HTR-8/SVneo (cell line): ENCODE measurements around the gene TSPO2.
A peak's percentile ranks its signal among the peaks of the same experiment; 100 is the strongest.
"Not testable (repeated sequence)": the region's sequence is repeated elsewhere in the genome, so short reads cannot be mapped to it uniquely, and the experiment has no call there.

Experiments used
- DNase-seq: peaks from one replicate; pipeline ENCODE4 v3.0.0; 2011; ENCODE audit warnings: low spot score, mixed read lengths; ENCODE audit not compliant: insufficient read length
- FAIRE-seq: peaks from 2 replicates; lab custom pipeline; 2011; peaks lifted over from hg19 to GRCh38; lab: Jason Lieb, UNC

Gene TSPO2, protein sequence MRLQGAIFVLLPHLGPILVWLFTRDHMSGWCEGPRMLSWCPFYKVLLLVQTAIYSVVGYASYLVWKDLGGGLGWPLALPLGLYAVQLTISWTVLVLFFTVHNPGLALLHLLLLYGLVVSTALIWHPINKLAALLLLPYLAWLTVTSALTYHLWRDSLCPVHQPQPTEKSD

DNA sequence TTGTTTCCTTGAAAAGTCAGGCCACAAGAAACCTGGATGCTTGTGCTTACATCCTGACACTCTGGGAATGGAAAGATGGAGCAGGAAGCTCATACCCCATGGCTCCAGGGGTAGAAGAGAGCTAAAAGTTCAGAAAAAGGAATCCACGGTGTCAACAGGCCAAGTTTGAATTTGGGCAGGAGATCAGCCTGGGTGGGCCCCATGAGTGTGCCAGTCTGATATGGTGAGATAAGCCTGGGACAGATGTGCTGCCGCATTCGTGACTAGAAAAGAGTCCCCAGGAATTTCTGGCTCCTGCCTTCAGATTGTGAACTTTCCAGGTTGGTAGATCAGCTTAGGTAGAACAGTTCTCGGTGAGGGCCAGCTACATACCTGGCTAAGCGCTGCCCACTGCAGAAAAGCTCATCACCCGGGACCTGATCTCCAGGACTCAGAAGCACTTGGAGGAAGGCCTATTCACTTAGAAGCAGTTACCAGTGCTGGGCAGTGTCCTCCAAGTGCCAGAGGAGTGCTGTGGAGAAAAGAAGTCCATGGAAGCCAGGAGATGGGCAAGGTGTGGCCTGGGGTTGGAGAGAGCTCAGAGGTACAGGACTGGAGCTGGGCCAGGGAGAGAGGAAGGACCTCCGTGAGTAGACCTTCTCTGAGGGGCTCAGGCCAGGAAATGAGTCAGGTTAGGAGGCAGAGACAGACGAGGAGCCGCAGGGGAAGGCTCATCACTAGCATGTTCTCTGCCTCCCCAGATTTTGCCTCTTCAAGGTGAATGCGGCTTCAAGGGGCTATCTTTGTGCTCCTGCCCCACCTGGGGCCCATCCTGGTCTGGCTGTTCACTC is at the start of gene TSPO2:
TSPO2 (plus strand) TSS at position 242 of the 830 bp plus-strand sequence; CDS start at position 761, 519 bp downstream.
- FAIRE-seq: no peak

DNA sequence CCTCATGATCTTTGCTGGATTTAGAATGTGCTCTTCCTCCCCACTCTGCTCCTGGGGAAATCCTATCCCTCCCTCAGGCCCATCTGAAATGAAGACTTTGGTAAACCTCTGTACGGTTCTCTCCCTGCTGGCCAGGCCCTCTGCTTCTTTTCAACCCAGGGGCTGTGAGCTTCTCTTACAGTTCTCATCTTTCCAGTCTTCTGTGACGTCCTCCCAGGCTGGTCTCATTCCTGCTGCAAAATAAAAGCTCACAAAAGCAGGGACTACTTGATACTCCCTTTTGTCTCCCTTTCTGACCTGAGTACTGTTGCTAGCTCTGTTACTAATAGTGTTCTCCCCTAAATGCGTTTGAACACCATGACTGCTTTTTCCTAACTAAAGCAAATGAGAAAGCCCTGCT is 49.5 kb upstream of the TSPO2 start:
- FAIRE-seq: no peak
- DNase-seq: no peak

More for the DNA sequence above, at the start of gene TSPO2:
- no peak for DNase-seq

DNA sequence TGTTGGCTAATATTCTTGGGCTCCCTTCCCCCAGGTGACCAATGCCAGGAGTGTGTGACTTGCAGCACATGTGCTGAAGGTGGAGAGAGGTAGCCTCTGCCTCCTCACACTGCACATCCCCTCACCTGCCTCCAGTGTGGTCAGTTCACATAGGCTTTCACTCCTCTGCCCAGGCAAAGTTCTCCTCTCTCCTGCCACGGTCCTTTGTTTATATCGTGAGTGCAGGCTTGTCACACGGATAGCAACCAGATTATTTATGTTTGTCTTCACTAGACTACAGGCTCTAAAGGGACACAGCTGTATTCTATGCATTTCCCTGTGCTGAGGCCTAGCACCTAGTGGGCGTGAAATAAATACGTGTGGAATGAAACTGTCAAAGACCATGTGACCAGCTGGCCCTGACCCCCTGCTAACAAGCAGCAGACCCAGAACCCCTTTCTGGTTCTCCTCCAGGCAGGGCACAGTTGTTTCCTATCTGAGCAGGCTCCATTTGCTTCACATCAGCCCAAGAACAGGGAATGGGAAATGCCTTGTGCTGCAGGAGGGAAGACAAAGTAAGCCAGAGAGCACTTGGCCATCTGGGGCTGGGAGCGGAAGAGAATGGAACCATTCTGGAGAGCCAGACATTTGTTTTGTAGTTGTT is 45.6 kb upstream of the TSPO2 start:
- peak; percentile 40 for FAIRE-seq
- no peak for DNase-seq

DNA sequence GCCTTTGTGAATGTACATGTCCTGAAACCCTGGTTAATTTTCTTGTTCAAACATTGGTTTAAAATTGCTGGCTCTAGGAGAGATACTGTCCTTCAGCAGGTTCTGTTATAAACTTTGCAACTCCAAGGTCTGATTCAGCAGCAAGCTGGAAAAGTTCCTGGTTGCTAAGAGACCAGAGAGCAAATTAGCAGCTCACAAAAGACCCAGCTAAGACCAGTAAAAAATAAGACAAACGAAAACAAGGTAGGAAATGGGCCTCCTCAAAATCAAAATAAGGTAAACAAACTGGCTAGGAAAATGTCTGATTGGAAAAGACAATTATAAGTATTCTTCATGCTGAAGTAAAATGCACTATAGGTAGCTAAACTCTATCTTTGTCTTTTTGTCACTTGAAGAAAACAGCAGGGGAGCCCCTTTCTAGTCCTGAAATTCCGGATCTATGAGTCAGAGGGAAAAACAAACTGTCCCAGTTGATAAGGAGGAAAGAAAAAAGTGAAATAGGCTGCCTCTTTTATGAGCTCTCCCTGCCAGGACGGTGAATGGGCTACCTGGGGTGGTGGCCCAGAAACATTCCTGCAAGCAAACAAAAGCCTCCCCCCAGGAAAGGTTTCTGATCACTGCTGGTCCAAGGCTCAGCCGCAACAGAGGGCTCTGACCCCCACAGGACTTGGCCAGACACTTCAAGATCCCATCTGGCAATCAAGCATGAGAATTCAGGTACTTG is 44.9 kb upstream of the TSPO2 start:
- no peak for FAIRE-seq
- DNase-seq: peak; percentile 34

DNA sequence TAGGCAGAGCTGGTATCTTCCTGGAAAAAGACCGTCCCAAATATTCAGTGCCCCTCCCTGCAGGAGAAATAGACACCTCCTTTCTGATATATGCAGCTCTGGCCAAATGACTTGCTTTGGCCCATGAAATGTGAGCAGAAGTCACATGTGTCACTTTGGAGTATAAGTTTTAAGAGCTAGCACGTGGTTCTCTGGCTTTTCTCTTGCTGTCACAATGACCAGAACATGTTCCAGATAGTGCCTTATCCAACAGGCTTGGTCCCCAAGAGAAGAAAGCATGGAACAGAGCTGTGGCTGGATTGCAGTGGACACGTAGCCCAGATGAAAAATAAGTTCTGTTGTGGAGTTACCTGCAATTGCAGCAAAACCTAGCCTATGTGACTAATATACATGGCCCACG is 43.6 kb upstream of the TSPO2 start:
- no peak for DNase-seq
- FAIRE-seq: no peak

DNA sequence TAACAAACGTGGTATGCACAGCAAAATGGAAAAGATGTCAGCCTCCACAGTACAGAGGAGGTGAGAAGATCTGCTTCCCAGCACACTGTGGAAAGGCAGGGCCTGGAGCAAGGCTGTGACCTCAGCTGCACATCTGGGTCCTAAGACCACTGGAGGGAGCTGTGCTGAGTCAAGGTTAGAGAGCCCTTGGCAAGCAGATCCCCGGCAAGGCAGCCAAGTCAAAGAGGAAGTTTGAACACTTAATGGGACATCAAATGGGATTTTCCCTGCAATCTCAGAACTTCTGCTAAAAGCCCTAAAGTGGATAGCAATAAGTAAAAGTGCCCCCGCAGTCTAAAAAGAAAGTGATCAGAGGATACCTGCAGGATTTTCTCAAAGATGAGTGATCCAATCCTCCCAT is 42.7 kb upstream of the TSPO2 start:
- peak; percentile 64 for DNase-seq
- FAIRE-seq: no peak

DNA sequence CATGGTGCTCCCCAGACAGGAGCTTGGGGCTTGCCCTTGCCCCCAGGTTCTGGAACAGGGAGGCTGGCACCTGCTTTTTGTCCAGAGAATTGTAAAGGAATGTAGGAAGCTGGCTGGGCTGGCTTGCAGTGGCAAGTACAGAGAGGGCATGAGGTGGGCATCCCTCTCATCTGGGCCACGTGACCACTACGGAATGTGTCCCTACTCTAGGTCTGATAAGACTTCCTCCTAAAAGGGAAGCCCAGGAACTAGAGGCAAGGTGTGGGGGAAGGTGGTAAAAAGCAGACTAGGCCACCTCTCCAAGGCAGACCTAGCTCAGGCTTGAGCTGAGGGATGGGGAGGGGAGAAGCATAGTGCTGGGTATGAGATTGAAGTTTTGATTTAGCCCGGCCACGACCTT is 42.0 kb upstream of the TSPO2 start:
- FAIRE-seq (no peak), DNase-seq (no peak)

DNA sequence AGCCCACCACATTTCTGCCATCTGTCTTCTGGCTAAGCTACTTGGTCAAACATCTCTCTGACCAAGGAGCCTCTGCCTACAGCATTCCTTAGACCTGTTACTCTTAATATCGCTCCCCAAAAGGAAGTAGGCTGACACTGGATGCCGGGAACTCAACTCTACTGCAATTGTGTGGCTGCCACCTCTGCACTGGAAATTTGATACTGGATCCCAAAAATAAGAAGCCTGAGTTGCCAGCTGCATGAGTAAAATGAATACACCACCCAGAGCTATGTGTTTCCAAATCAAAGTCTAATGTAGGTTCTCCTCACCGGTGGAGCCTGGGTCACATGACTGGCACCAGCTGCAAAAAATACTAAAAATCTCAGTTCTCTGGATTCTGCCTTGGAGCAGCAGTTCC is 40.1 kb upstream of the TSPO2 start:
- DNase-seq (no peak), FAIRE-seq (no peak)

DNA sequence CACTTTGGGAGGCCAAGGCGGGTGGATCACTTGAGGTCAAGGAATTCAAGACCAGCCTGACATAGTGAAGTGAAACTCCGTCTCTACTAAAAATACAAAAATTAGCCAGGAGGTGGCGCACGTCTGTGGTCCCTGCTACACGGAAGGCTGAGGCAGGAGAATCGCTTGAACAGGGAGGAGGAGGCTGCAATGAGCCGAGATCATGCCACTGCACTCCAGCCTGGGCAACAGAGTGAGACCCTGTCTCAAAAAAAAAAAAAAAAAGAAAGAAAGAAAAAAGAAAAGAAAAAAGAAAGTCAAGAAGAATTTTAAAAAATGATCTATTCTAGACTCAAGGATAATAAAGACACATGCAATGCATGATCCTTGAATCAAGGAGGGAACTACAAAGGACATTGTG is 36.0 kb upstream of the TSPO2 start:
- FAIRE-seq, DNase-seq: not testable (repeated sequence)

DNA sequence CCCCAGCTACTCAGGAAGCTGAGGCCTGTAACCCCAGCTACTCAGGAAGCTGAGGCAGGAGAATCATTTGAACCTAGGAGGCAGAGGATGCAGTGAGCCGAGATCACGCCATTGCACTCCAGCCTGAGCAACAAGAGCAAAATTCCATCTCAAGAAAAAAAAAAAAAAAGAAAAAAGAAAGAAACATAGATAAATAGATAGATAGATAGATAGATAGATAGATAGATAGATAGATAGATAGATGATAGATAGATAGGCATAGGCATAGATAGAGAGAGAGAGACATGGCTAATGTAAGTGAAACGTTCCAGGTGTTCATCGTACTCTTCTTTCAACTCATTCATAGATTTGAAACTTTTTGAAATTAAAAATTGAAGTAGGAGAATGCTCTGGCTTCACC is 35.3 kb upstream of the TSPO2 start:
- FAIRE-seq, DNase-seq: not testable (repeated sequence)

DNA sequence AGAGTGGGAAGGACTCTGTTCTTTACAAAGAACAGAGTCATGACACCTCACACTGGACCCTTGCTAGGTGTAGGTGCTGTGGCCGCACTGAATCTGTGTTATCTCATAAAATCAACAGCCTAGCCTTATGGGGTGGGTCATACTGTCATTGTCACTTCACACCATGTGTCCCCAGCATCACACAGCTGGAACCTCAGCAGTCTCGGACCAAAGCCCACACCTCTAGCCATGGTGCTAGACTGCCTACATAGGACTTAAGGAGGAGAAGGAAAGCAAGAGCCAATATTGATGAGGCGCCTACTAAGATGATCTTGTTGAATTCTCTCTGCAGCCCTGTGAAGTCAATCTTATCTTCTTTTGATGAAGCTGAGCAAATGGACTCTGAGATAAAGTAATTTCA is 34.3 kb upstream of the TSPO2 start:
- FAIRE-seq (no peak), DNase-seq (no peak)

DNA sequence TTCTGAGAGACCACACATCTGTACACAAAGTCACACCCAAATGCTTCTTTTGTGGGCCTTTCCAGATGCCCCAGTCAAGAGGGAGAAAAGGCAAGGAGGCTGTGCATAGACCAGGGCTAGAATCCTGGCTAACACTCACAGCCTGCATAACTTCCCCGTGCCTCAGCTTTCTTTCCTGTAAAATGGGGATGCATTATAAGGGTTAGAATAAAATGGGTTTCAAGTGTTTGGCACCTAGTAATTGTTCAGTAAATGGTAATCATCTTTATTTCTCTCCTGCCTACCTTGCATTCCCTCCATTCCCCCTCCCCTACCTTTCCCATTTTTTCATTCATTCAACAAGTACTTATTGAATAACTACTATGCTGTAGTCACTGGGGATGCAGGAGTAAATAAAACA is 32.6 kb upstream of the TSPO2 start:
- FAIRE-seq (no peak), DNase-seq (no peak)

DNA sequence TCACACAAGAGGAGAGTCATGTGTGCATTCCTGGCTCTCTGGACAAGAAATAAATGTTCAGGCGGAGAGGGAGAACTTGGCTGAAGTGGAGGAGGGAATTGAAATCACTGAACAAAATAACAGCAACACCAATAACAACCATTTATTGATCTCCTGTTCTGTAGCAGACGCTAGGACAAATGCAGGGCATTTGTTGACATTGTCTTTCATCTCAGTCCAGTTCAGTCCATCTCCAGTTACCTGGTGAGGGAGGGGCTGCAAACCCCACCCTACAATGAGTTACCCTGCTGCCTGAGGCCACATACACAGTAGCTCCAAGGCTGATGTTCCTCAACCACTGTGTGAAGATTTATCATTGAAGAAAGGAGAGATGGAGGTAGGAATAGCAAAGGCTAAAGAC is 30.6 kb upstream of the TSPO2 start:
- DNase-seq: no peak
- FAIRE-seq: no peak

DNA sequence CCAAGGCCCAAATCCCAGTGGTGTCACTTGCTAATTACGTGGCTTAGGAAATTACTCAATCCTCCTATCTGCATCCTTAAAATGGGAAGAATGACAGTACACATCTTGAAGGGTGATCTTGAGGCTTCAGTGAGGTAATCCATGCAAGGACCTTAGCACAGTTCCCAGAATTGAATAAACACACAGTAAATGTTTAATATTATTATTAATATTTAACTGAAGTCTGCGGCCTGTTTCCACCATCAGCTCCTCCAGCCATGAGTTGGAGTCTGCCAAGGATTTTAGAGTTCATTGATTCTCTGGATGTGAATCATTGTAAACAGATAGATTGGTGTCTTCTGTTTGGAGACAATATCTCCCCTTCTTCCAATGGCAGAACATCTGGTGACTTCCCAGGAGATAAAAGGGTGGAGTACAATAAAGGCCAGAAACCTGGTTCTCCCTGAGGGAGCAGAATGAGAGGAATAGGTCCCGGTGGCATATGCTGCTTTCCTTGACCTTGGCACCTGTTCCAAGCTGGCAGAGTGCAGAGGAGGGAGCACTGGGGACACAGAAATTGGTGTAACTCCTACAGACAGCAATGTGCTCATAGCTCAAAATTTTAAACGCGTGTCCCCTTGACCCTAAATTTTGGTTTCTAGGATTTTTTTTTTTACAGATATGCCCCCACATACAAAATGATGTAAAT is 28.7 kb upstream of the TSPO2 start:
- DNase-seq (no peak), FAIRE-seq (no peak)

DNA sequence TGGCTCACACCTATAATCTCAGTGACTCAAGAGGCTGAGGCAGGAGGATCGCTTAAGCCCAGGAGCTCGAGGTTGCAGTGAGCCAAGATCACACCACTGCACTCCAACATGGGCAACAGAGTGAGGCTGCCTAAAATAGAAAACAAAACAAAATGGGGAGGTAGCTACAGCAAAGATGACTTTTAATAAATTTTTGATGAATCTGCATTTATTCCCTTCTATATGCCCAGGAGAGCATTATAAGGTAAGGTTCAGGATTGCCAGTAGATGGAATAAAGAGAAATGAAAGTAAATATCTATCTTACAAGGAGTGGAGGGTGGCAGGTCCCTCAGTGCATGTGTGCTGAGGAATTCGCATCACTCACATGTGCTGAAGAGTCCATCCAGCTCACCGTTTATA is 27.5 kb upstream of the TSPO2 start:
- DNase-seq: no peak
- FAIRE-seq: no peak

DNA sequence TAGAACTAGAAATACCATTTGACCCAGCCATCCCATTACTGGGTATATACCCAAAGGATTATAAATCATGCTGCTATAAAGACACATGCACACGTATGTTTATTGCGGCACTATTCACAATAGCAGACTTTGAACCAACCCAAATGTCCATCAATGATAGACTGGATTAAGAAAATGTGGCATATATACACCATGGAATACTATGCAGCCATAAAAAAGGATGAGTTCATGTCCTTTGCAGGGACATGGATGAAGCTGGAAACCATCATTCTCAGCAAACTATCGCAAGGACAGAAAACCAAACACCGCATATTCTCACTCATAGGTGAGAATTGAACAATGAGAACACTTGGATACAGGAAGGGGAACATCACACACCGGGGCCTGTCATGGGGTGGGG is 26.4 kb upstream of the TSPO2 start:
- not testable (repeated sequence) for FAIRE-seq, DNase-seq

DNA sequence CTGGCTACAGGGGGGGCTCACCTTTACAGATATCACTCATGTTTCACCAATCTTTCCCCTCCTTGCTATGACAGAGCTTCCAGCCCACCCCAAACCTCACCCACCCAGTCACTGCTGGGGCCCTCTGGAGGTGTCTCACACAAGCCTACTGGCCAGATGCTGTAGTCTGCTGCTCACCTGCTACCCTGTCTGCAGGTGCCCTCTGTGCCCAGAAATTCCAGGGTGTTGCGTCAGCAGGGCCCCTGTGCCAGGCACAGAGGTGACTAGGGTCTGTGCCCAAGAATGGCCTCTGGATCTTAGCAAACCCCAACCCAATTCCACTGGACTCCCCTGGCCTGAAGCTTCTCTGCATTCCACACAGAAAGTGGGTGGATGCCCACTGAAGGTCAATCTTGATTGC is 24.6 kb upstream of the TSPO2 start:
- no peak for FAIRE-seq
- DNase-seq: no peak

DNA sequence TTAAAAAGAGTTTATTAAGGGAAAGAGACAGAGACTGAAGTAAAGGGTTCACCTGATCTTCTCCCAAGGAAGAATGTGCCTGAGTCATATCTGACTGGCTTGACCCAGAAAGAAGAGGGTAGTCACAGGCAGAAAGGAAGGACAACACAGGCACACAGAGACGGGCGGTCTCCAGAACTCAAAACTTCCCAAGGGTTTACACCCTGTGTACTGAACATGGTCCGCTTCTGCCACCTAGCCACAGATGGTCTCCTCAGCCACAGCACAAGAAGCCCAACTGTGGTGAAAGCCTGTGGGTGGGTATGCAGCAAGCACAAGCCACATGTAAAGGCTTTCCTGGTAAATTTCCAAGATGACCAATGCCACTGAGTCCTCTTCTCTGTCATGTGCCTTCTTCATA is 20.4 kb upstream of the TSPO2 start:
- no peak for DNase-seq
- FAIRE-seq: peak; percentile 4

DNA sequence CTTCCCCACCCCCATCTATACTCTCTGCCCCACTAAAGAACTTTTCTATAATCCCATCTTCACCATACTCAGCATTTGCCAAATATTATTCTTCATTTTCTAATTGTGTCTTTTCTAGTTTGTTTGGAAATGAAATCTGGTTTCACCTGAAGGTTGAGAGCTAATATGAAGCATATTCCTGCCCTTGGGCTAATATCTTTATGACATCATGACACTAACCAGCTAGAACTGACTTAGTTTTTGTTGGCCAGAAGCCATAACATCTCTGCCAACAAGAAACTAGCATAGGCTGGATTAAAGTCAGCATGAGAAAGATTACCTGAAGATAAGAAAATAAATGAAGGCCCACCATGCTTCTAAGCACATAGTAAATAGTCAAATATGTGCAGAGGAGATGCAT is 20.0 kb upstream of the TSPO2 start:
- FAIRE-seq: no peak

DNA sequence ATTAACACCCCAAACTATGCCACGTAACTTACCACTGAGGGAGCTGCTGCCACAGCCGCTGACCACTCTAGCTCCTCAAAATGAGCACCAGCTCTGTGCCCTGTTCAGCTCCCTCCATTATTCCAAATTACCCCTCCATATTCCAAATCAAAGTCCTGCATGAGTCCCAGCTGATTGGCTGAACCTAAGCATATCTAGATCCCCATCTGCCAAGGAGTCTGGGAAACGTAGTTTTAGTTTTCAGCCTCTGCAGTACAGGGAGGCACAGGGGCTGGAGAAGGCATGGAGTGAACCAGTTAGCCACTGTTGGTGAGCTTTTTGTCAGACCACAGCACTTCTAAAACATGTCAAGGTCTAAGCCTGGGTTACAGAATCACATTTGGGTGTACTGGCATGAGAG is 19.2 kb upstream of the TSPO2 start:
- DNase-seq: no peak
- no peak for FAIRE-seq

More for the DNA sequence above, 20.0 kb upstream of the TSPO2 start:
- DNase-seq: no peak
